GM06990 (cell line): ENCODE measurements around the gene STARD3.

Experiments used
- DNase-seq: peaks from one replicate; pipeline ENCODE4 v3.0.0-alpha.2; 2011; ENCODE audit not compliant: insufficient read length; ENCODE audit errors: extremely low read depth
- H3K27me3 ChIP-seq: replicated peaks from 2 replicates; pipeline ENCODE4 v1.6.0; 2011; ENCODE audit warnings: low read length; ENCODE audit not compliant: control insufficient read depth, insufficient read depth
- H3K36me3 ChIP-seq: 2 replicates; pipeline ENCODE4 v1.5.1; 2011; ENCODE audit warnings: low read length; ENCODE audit not compliant: control insufficient read depth, insufficient read depth
- H3K4me3 ChIP-seq: replicated peaks from 2 replicates; pipeline ENCODE4 v1.5.1; 2011; ENCODE audit warnings: low read depth, mild to moderate bottlenecking, control low read depth, low read length
- TF ChIP-seq, protein P1 (sequence below): IDR thresholded peaks from 2 replicates; pipeline ENCODE4 v1.5.1; 2011; ENCODE audit warnings: low read length, control low read depth, mild to moderate bottlenecking, inconsistent platforms; ENCODE audit not compliant: insufficient read depth, poor library complexity, severe bottlenecking

The STARD3 gene

DNA sequence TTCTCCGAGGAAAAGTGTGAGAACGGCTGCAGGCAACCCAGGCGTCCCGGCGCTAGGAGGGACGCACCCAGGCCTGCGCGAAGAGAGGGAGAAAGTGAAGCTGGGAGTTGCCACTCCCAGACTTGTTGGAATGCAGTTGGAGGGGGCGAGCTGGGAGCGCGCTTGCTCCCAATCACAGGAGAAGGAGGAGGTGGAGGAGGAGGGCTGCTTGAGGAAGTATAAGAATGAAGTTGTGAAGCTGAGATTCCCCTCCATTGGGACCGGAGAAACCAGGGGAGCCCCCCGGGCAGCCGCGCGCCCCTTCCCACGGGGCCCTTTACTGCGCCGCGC, 62.8 kb downstream of the STARD3 start, which contains the start of gene ERBB2:
ERBB2 (plus strand) TSS at position 247 of the 330 bp plus-strand sequence. CDS start 175 bp downstream, outside the sequence.
- Histone ChIP-seq H3K4me3 (no peak within 1 kb of the TSS), H3K27me3 (no peaks in the 10 kb centered on the region; the same call in 1 of the 2 replicates), H3K36me3 (no peaks in the 10 kb centered on the region; the same call in 1 of the 2 replicates)
- TF ChIP-seq, protein P1, sequence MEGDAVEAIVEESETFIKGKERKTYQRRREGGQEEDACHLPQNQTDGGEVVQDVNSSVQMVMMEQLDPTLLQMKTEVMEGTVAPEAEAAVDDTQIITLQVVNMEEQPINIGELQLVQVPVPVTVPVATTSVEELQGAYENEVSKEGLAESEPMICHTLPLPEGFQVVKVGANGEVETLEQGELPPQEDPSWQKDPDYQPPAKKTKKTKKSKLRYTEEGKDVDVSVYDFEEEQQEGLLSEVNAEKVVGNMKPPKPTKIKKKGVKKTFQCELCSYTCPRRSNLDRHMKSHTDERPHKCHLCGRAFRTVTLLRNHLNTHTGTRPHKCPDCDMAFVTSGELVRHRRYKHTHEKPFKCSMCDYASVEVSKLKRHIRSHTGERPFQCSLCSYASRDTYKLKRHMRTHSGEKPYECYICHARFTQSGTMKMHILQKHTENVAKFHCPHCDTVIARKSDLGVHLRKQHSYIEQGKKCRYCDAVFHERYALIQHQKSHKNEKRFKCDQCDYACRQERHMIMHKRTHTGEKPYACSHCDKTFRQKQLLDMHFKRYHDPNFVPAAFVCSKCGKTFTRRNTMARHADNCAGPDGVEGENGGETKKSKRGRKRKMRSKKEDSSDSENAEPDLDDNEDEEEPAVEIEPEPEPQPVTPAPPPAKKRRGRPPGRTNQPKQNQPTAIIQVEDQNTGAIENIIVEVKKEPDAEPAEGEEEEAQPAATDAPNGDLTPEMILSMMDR = no peak
- no peak for DNase-seq

DNA sequence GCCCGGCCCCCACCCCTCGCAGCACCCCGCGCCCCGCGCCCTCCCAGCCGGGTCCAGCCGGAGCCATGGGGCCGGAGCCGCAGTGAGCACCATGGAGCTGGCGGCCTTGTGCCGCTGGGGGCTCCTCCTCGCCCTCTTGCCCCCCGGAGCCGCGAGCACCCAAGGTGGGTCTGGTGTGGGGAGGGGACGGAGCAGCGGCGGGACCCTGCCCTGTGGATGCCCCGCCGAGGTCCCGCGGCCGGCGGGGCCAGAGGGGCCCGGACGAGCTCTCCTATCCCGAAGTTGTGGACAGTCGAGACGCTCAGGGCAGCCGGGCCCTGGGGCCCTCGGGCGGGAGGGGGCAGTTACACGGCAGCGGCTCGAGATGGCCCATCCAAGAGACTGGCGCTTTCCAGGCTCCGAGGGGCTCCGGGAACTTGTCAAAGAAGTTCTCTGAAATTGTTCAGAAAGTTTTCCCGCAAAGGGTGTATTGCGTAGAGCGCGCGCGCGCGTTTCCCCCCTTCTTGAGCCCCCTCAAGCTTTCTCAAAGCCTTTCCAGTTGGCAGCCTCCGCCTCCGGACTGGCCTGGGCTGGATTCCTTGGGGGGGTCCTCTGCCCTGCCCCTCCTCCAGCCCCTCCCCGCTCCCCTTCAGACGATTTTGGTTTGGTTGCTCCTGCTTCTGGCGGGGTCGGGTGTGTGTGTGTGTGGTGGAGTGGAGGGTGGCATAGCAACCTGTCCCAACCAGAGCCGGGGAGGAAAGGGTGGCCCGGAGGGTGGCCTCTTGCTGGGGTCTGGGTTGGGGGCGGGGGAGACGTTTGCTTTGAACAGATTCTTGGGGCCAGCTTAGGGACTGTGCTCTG, 63.4 kb downstream of the STARD3 start:
- TF ChIP-seq, protein P1 = no peak
- no peak for DNase-seq
- no peaks in the 10 kb centered on the region for H3K36me3 ChIP-seq
- H3K27me3 ChIP-seq = no peaks in the 10 kb centered on the region; the same call in 1 of the 2 replicates
- no peak overlapping the region for H3K4me3 ChIP-seq

DNA sequence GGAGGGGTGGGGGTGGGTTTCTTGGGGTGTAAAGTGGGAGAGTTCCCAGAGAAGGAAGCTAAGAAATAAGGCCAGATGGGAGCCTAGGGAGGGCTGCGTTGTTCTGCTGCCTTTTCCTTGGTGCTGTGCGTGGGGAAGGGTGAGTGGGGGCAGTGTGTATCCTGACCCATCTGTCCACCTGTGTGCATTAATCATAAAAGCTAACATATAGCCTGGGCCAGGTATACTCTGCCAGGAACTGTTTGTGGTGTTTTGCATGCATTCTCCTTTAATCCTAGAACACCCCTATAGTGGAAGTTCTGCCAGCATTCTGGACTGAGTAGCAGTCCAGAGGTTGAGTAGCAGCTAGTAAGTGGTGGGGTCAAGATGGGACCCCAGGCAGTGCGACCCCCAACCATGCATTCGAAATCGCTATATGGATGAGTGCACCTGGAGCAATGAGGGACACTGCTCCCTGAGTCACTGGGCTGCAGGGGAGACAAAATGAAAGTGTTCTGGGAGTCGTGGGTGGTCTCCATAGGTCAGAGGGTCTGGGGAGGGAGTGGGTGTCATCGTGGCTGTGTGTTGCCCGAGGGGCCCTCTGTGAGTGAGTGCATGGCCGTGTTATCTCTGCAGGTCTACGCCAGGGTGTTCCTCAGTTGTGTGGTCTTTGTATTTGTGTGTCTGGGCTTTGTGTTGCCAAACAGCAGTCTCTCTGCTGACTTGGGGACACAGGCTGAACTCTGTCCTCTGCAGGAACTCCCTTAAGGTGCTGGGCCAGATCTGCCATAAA, 64.3 kb downstream of the STARD3 start:
- no peaks in the 10 kb centered on the region for H3K36me3 ChIP-seq
- DNase-seq = no peak
- no peak overlapping the region for H3K4me3 ChIP-seq
- H3K27me3 ChIP-seq = no peaks in the 10 kb centered on the region; the same call in 1 of the 2 replicates
- TF ChIP-seq, protein P1 = no peak

DNA sequence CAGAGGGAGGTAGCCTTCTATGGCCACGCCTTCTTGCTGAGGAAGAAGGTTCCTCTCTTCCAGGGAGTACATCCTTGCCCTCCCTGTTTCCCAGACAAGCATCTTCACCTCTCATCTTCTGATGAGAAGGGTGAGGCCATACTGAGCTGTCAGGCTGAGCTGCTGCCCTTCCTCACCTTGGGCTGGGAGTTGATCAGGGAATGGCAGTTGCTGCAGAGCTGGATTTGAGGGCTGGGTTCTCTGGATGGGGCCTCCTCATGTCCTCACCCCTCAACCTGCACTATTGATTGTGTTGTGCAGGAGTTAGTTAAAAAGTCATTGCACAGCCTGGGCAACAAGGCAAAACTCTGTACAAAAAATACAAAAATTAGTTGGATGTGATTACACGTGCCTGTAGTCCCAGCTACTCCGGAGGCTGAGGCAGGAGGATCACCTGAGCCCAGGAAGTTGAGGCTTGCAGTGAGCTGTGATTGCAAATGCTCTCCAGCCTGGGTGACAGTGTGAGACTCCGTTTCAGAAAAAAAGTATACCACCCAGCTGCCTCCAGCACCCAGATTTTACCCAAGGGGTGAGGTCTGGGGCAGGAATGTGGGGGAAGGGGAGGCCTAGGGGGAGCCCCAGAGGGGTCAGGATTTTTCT, 65.0 kb downstream of the STARD3 start:
- TF ChIP-seq, protein P1 = no peak
- no peaks in the 10 kb centered on the region; the same call in 1 of the 2 replicates for H3K27me3 ChIP-seq
- H3K36me3 ChIP-seq = no peaks in the 10 kb centered on the region
- no peak for DNase-seq
- no peak overlapping the region for H3K4me3 ChIP-seq

DNA sequence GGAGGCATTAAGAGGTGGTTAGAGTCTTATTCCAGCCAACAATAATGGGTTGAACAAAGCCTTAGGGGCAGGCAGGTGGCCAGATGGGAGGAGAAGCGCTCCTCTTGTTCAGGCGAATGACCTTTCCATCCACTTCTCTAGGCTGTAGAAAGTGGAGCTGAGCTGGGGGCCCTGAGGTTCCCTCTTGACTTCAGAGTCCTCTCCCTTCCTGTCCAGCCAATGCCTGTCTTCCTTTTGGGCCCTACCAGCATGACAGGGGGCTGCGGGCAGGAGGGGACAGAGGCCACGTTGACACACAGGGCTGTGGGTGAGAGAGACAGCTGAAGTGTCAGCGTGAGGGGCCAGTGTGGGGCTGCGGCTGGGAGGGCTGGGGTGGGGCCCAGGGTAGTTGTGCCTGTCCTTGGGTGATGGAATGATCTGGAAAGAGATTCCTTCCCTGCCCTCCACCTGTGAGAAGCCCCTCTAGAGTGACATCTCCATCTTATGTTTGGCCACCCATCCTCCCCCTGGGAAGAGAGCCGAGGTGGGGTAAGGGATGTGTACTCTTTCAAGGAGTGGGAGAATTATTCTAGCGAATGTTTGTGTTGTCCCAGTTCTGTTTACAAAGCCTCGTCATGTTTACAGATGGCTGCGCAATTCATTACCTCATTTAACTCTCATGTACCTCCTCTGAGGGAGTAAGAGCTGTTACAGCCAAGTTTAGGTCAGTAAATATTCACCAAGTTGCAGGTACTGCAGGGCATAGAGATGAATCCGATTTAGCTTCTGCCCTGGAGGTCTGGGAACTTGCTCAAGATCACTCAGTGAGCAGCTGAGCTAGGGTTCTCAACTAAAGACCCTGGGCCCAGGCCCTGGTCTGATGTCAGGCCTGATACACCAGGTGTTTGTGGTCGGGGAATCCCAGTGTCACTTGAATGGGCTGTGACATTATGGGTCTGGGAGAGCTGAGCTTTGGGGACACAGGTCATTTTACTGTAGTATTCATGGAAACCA, 66.3 kb downstream of the STARD3 start:
- no peak for DNase-seq

More for the DNA sequence above, 66.3 kb downstream of the STARD3 start:
- H3K36me3 ChIP-seq = no peaks in the 10 kb centered on the region
- H3K27me3 ChIP-seq = no peaks in the 10 kb centered on the region; the same call in 1 of the 2 replicates
- no peak overlapping the region for H3K4me3 ChIP-seq
- TF ChIP-seq, protein P1 = no peak
